Measurements from ENCODE around the gene ERN2. TPM values are rescaled to one million over a fixed set of nuclear protein-coding genes. Genes with fewer than 3 reads are reported as not detected.

The ERN2 gene
- total RNA-seq, 1 experiment from 2014 or later = 3.9 TPM

DNA sequence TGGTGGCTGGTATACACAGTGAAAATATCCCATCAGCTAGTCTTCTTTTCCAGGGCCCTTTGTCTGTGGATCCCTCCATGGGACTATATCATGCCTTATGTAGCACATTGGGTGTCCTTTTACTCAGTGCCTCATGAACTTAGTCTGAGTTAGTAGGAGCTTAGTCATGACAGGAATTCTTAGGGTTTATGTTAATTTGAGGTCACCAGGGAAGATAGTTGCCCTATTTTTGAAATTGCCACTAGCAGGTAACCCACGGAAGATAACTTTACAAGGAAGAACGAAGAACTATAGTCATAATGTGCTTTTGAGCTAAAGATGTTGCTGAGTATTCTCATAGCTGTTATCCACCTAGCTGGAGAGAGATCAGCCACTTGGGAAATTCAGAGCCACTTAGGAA, 49.1 kb downstream of the ERN2 start:
- no peak for DNase-seq
- no peak overlapping the region for H3K4me2 ChIP-seq
- no peaks in the 10 kb centered on the region for H3K9me2 ChIP-seq (ENCODE audit: insufficient read depth)
- H3K36me3 ChIP-seq (ENCODE audit: low read depth) = peaks cover 24% of the 10 kb centered on the region
- ChIA-PET CTCF (no interaction called here), POLR2A (ENCODE audit: unreplicated experiment) (no interaction called here)
- no peaks in the 10 kb centered on the region for H3K79me2 ChIP-seq (ENCODE audit: low read depth)
- intact Hi-C loops (cut with micrococcal nuclease; ENCODE audit: unreplicated experiment) = no loop called here
- no peaks in the 10 kb centered on the region; the same call in 1 of the 2 replicates for H3F3A ChIP-seq (ENCODE audit: insufficient read depth, low read depth)
- 0 out of 2 replicates have a peak, but pooled peaks cover 2% of the 10 kb centered on the region for H3K4me1 ChIP-seq (replicated peaks; ENCODE audit: insufficient read depth)
- H2AFZ ChIP-seq = no peak overlapping the region
- no peak overlapping the region for H3K27ac ChIP-seq
- BruUV-seq (replicated peaks) = no TSS peak
- no peaks in the 10 kb centered on the region for H3K9me3 ChIP-seq (ENCODE audit: insufficient read depth, low read depth)
- no peaks in the 10 kb centered on the region for H3K27me3 ChIP-seq (ENCODE audit: insufficient read depth, low read depth)
- no peak overlapping the region for H3K4me3 ChIP-seq
- H4K20me1 ChIP-seq (ENCODE audit: insufficient read depth) = no peaks in the 10 kb centered on the region
- TF ChIP-seq EZH2 (IDR thresholded peaks at IDR 0.05; ENCODE audit: low read depth) = no peak
- TF ChIP-seq, protein P1, sequence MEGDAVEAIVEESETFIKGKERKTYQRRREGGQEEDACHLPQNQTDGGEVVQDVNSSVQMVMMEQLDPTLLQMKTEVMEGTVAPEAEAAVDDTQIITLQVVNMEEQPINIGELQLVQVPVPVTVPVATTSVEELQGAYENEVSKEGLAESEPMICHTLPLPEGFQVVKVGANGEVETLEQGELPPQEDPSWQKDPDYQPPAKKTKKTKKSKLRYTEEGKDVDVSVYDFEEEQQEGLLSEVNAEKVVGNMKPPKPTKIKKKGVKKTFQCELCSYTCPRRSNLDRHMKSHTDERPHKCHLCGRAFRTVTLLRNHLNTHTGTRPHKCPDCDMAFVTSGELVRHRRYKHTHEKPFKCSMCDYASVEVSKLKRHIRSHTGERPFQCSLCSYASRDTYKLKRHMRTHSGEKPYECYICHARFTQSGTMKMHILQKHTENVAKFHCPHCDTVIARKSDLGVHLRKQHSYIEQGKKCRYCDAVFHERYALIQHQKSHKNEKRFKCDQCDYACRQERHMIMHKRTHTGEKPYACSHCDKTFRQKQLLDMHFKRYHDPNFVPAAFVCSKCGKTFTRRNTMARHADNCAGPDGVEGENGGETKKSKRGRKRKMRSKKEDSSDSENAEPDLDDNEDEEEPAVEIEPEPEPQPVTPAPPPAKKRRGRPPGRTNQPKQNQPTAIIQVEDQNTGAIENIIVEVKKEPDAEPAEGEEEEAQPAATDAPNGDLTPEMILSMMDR (conservative IDR thresholded peaks at IDR 0.05) = no peak

GRCh38 chr16:23651943-23652468, 61.0 kb downstream of the ERN2 start:
- H4K20me1 ChIP-seq (ENCODE audit: insufficient read depth) = peaks cover 50% of the 10 kb centered on the region
- no peaks in the 10 kb centered on the region for H3K9me3 ChIP-seq (ENCODE audit: insufficient read depth, low read depth)
- H3K9me2 ChIP-seq (ENCODE audit: insufficient read depth) = no peaks in the 10 kb centered on the region
- H3K79me2 ChIP-seq (ENCODE audit: low read depth) = peaks cover 36% of the 10 kb centered on the region
- intact Hi-C loops (cut with micrococcal nuclease; ENCODE audit: unreplicated experiment) = no loop called here
- no peaks in the 10 kb centered on the region; the same call in 1 of the 2 replicates for H3F3A ChIP-seq (ENCODE audit: insufficient read depth, low read depth)
- H3K36me3 ChIP-seq (ENCODE audit: low read depth) = peaks cover 12% of the 10 kb centered on the region
- no peak for TF ChIP-seq EZH2 (IDR thresholded peaks at IDR 0.05; ENCODE audit: low read depth)
- no TSS peak for BruUV-seq (replicated peaks)
- no peaks in the 10 kb centered on the region for H3K27me3 ChIP-seq (ENCODE audit: insufficient read depth, low read depth)
- CTCF ChIA-PET = no interaction called here
- no peak overlapping the region for H3K27ac ChIP-seq
- no peak overlapping the region for H3K4me3 ChIP-seq
- H3K4me2 ChIP-seq = no peak overlapping the region
- no peak for DNase-seq
- no peak overlapping the region for H2AFZ ChIP-seq
- no peaks in the 10 kb centered on the region for H3K4me1 ChIP-seq (replicated peaks; ENCODE audit: insufficient read depth)
- POLR2A ChIA-PET (ENCODE audit: unreplicated experiment) = no interaction called here

- H3K9me2 ChIP-seq (ENCODE audit: insufficient read depth) = no peaks in the 10 kb centered on the region
- no peaks in the 10 kb centered on the region; the same call in 1 of the 2 replicates for H3F3A ChIP-seq (ENCODE audit: insufficient read depth, low read depth)
- H2AFZ ChIP-seq = no peak overlapping the region
- H3K27me3 ChIP-seq (ENCODE audit: insufficient read depth, low read depth) = no peaks in the 10 kb centered on the region
- no peak overlapping the region for H3K4me2 ChIP-seq
- H3K4me3 ChIP-seq = no peak overlapping the region
- intact Hi-C loops (cut with micrococcal nuclease; ENCODE audit: unreplicated experiment) = no loop called here
- no peak overlapping the region for H3K27ac ChIP-seq
- DNase-seq = no peak
- H3K79me2 ChIP-seq (ENCODE audit: low read depth) = peaks cover 45% of the 10 kb centered on the region
- ChIA-PET CTCF (no interaction called here), POLR2A (ENCODE audit: unreplicated experiment) (no interaction called here)
- H4K20me1 ChIP-seq (ENCODE audit: insufficient read depth) = peaks cover 61% of the 10 kb centered on the region
- H3K36me3 ChIP-seq (ENCODE audit: low read depth) = peaks cover 17% of the 10 kb centered on the region
- TF ChIP-seq, protein P1 (conservative IDR thresholded peaks at IDR 0.05) = no peak
- TF ChIP-seq EZH2 (IDR thresholded peaks at IDR 0.05; ENCODE audit: low read depth) = no peak
- no peaks in the 10 kb centered on the region for H3K9me3 ChIP-seq (ENCODE audit: insufficient read depth, low read depth)
- H3K4me1 ChIP-seq (replicated peaks; ENCODE audit: insufficient read depth) = no peaks in the 10 kb centered on the region
- no TSS peak for BruUV-seq (replicated peaks)
Observed at GRCh38 chr16:23650674-23651416, 62.2 kb downstream of the ERN2 start.

Data from PC-9 (cell line).